Stimulated activated naive B cell treated with anti-CD40 and anti-IgM and Interleukin-4, amounts not matched to agents 10 μg/mL and 1 μg/mL and 100 μg/mL, for 72 hours (primary cell): ENCODE results near the gene HOXD9.
A peak's percentile ranks its signal among the peaks of the same experiment; 100 is the strongest.

Experiments
- ATAC-seq, 2 donors: fragments of 150-1000 bp; cut with Tn5 transposase; replicated peaks; 2 replicates each; pipeline ENCODE4 v1.10.0; 2021; ENCODE audit warnings: moderate library complexity in 1 of 2
- DNase-seq: peaks from one replicate; pipeline ENCODE4 v3.0.0; 2021
- H3K27ac Mint-ChIP-seq: one replicate; pipeline ENCODE4 v1.8.0; 2022; ENCODE audit warnings: mild to moderate bottlenecking, mixed read lengths
- H3K27me3 Mint-ChIP-seq, 2 donors: one replicate each; pipeline ENCODE4 v1.8.0; 2022; ENCODE audit warnings: mixed read lengths in 2 of 2
- H3K36me3 Mint-ChIP-seq, 2 donors: one replicate each; pipeline ENCODE4 v1.8.0; 2022; ENCODE audit warnings: mixed read lengths in 2 of 2, mild to moderate bottlenecking in 1 of 2
- H3K4me1 Mint-ChIP-seq, 2 donors: one replicate each; pipeline ENCODE4 v1.8.0; 2022; ENCODE audit warnings: mixed read lengths in 2 of 2, mild to moderate bottlenecking in 1 of 2
- H3K4me3 Mint-ChIP-seq, 2 donors: one replicate each; pipeline ENCODE4 v1.8.0; 2022; ENCODE audit warnings: mild to moderate bottlenecking in 2 of 2, mixed read lengths in 2 of 2, moderate library complexity in 1 of 2
- H3K9me3 Mint-ChIP-seq, 2 donors: one replicate each; pipeline ENCODE4 v1.8.0; 2022; ENCODE audit warnings: mixed read lengths in 2 of 2, mild to moderate bottlenecking in 1 of 2

Gene HOXD9

GRCh38 chr2:176089843-176090395, 32.6 kb upstream of the HOXD9 start:
- H3K4me1 Mint-ChIP-seq, result peaks cover 10 to 14% of the 10 kb centered on the region in 2 donors
- no peak overlapping the region for H3K4me3 Mint-ChIP-seq
- DNase-seq (no peak), ATAC-seq (no peak)
- H3K9me3 Mint-ChIP-seq, result peaks cover 0 to 10% of the 10 kb centered on the region in 2 donors
- H3K36me3 Mint-ChIP-seq, result peaks cover 4 to 5% of the 10 kb centered on the region in 2 donors
- H3K27ac Mint-ChIP-seq, result no peak overlapping the region
- H3K27me3 Mint-ChIP-seq, result peaks cover 78 to 89% of the 10 kb centered on the region in 2 donors

DNA sequence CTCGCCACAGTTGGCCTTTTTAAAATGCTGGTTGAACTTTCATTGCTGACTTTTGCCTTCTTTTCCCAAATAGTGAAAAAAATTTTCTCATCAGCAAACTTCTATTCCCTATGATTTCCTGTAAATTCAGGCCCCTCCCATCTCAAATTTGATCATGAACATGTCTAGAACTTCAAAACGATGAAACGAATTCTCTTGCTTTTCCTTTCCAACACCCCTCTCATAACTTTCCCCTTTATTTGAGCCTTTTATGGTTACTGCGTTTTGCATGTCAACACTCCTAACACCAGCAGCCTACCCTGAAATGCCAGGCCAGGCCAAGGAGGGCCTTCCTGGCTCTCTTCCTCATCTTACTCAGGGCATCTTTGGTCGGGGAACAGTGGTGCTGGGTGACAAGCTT, 31.7 kb upstream of the HOXD9 start:
- H3K4me3 Mint-ChIP-seq, result no peak overlapping the region
- H3K36me3 Mint-ChIP-seq, result peaks cover 0 to 5% of the 10 kb centered on the region in 2 donors
- peak overlapping the region; percentile 1 for H3K27ac Mint-ChIP-seq
- H3K9me3 Mint-ChIP-seq, result peaks cover 0 to 8% of the 10 kb centered on the region in 2 donors
- DNase-seq (no peak), ATAC-seq (no peak)
- H3K4me1 Mint-ChIP-seq, result peaks cover 8 to 14% of the 10 kb centered on the region in 2 donors
- H3K27me3 Mint-ChIP-seq, result peaks cover 79 to 88% of the 10 kb centered on the region in 2 donors

- Mint-ChIP-seq H3K4me3 (peak overlapping the region; percentile 4 to 60), H3K27ac (peak overlapping the region; percentile 84), H3K9me3 (peaks cover 0 to 8% of the 10 kb centered on the region in 2 donors), H3K4me1 (peaks cover 10 to 16% of the 10 kb centered on the region in 2 donors), H3K27me3 (peaks cover 74 to 86% of the 10 kb centered on the region in 2 donors), H3K36me3 (peaks cover 0 to 5% of the 10 kb centered on the region in 2 donors)
- ATAC-seq, result no peak
- DNase-seq, result no peak
These were observed 30.9 kb upstream of the HOXD9 start for GRCh38 chr2:176091329-176092258.

DNA sequence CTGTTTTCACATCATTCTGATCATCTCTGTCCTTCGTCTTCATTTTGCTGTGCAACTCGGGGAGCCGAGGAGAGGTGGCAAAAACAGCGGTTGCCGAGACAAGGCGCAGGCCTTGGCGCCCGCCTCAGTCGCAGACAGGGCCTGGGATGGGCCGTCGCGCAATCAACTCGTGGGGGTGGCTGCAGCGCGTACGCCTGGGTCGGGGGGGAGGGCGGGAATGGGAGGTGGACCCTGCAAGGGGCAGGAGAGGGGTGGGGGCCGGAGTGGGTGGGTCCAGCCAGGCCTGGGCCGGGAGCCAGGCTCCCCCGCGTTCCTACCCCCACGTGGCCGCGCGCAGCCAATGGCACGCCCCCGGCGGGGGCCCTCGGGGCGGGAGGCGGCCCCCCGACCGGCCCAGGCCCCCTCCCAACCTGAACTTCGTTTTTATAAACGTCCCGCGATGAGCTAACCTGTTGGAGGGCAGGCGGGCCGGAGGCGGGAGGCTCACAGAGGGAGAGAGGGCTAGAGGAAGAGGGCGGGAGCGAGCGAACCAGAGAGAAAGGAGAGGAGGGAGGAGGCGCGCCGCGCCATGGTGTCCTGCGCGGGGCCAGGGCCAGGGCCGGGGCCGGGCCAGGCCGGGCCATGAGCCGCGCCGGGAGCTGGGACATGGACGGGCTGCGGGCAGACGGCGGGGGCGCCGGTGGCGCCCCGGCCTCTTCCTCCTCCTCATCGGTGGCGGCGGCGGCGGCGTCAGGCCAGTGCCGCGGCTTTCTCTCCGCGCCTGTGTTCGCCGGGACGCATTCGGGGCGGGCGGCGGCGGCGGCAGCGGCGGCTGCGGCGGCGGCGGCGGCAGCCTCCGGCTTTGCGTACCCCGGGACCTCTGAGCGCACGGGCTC, 30.0 kb upstream of the HOXD9 start, which contains the start of gene HOXD13:
Gene HOXD13 (plus strand): TSS at position 452 of the 875 bp plus-strand sequence. CDS start 170 bp downstream, at position 622.
- Mint-ChIP-seq H3K4me1 (peaks cover 14 to 25% of the 10 kb centered on the region in 2 donors), H3K4me3 (peak within 1 kb of the TSS; percentile 30 to 66), H3K36me3 (peaks cover 0 to 5% of the 10 kb centered on the region in 2 donors), H3K27me3 (peaks cover 71 to 86% of the 10 kb centered on the region in 2 donors), H3K27ac (peak within 1 kb of the TSS; percentile 84), H3K9me3 (peaks cover 0 to 6% of the 10 kb centered on the region in 2 donors)
- DNase-seq (no peak), ATAC-seq (no peak)

DNA sequence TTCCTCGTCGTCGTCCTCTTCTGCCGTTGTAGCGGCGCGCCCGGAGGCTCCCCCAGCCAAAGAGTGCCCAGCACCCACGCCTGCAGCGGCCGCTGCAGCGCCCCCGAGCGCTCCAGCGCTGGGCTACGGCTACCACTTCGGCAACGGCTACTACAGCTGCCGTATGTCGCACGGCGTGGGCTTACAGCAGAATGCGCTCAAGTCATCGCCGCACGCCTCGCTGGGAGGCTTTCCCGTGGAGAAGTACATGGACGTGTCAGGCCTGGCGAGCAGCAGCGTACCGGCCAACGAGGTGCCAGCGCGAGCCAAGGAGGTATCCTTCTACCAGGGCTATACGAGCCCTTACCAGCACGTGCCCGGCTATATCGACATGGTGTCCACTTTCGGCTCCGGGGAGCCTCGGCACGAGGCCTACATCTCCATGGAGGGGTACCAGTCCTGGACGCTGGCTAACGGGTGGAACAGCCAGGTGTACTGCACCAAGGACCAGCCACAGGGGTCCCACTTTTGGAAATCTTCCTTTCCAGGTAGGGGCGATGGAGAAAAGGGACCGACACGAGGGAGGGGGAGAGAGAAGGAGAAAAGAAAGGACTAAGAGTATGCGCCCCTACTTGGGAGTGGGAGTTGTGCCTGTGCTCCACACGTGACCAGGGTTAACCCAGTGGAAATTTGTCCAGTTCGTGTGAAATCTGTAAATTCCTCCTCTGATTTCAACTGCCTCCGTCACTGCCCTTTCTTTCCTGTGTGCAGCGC, 29.2 kb upstream of the HOXD9 start:
- Mint-ChIP-seq H3K27me3 (peaks cover 71 to 84% of the 10 kb centered on the region in 2 donors), H3K4me3 (peak overlapping the region; percentile 30 to 66), H3K27ac (peak overlapping the region; percentile 84), H3K9me3 (peaks cover 0 to 6% of the 10 kb centered on the region in 2 donors), H3K4me1 (peaks cover 21 to 27% of the 10 kb centered on the region in 2 donors), H3K36me3 (peaks cover 0 to 5% of the 10 kb centered on the region in 2 donors)
- DNase-seq, result no peak
- no peak for ATAC-seq

GRCh38 chr2:176093898-176094249, 28.6 kb upstream of the HOXD9 start:
- Mint-ChIP-seq H3K9me3 (peaks cover 0 to 6% of the 10 kb centered on the region in 2 donors), H3K36me3 (peaks cover 0 to 5% of the 10 kb centered on the region in 2 donors), H3K4me3 (peak overlapping the region in 1 of 2 donors; percentile 19), H3K27me3 (peaks cover 71 to 86% of the 10 kb centered on the region in 2 donors), H3K4me1 (peaks cover 21 to 24% of the 10 kb centered on the region in 2 donors), H3K27ac (peak overlapping the region; percentile 84)
- ATAC-seq (no peak), DNase-seq (no peak)

GRCh38 chr2:176094349-176094748, 28.2 kb upstream of the HOXD9 start:
- Mint-ChIP-seq H3K9me3 (peaks cover 0 to 6% of the 10 kb centered on the region in 2 donors), H3K4me3 (no peak overlapping the region), H3K27ac (no peak overlapping the region), H3K27me3 (peaks cover 69 to 86% of the 10 kb centered on the region in 2 donors), H3K36me3 (peaks cover 0 to 5% of the 10 kb centered on the region in 2 donors), H3K4me1 (peaks cover 21 to 24% of the 10 kb centered on the region in 2 donors)
- no peak for DNase-seq
- ATAC-seq, result no peak

DNA sequence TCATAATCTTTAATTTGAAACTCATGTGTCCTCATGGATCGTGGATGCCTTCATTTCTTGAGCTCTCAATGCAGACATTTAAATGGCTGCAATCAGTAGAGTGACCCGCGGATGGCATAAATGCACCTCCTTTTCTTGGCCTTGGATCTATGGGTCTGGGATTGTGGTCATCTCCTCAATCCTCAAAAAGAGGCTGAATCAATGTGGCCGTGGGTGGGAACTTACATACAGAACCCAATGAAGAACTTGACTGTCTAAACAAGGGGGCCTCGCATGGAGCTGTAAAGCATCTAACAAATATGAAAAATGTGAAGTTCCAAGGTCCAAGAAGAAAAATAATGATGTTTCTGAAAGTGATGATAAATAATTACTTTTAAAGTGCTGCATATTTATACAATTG, 27.1 kb upstream of the HOXD9 start:
- DNase-seq, result no peak
- H3K9me3 Mint-ChIP-seq, result peaks cover 0 to 6% of the 10 kb centered on the region in 2 donors
- no peak for ATAC-seq
- no peak overlapping the region for H3K4me3 Mint-ChIP-seq
- H3K27me3 Mint-ChIP-seq, result peaks cover 69 to 89% of the 10 kb centered on the region in 2 donors
- H3K27ac Mint-ChIP-seq, result no peak overlapping the region
- H3K4me1 Mint-ChIP-seq, result peaks cover 21 to 24% of the 10 kb centered on the region in 2 donors
- H3K36me3 Mint-ChIP-seq, result peaks cover 0 to 5% of the 10 kb centered on the region in 2 donors

DNA sequence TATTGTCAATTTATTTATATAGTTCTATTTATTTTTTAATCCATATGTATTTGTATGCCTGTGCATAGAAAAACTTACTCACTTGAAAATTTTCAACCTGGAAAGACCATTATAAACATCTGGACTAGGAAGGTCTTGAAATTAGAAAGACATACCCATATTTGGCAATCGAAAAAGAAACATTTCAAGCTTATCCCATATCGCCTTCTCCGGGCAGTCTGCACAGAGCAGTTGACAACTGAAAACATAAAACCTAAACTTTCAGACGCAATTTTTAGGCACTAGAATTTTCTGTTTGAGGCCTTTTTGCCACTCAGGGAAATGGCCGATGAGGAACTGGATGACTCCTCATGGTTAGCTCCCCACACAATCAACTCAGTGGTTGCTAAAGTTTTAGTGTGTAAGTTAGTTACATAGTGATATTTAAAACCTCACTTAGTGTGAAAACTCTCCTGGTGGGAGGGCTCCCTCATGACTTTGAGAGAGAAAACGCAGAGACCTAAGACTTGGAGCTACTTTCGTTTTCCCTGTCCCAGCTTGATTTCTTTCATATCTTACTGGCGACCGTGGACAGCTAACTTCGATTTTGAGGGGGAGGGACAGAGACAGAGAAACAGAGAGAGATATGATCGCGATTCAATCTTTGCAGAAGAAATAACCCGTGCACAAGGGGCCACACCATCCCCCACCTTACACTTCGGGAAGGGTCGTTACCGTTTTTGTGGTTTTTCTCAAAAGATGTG, 26.1 kb upstream of the HOXD9 start:
- no peak for DNase-seq
- peaks cover 21 to 24% of the 10 kb centered on the region in 2 donors for H3K4me1 Mint-ChIP-seq
- peaks cover 70 to 90% of the 10 kb centered on the region in 2 donors for H3K27me3 Mint-ChIP-seq
- H3K36me3 Mint-ChIP-seq, result no peaks in the 10 kb centered on the region
- peak overlapping the region; percentile 75 to 76 for H3K4me3 Mint-ChIP-seq
- no peak overlapping the region for H3K27ac Mint-ChIP-seq
- ATAC-seq, result no peak
- H3K9me3 Mint-ChIP-seq, result peaks cover 0 to 3% of the 10 kb centered on the region in 2 donors

DNA sequence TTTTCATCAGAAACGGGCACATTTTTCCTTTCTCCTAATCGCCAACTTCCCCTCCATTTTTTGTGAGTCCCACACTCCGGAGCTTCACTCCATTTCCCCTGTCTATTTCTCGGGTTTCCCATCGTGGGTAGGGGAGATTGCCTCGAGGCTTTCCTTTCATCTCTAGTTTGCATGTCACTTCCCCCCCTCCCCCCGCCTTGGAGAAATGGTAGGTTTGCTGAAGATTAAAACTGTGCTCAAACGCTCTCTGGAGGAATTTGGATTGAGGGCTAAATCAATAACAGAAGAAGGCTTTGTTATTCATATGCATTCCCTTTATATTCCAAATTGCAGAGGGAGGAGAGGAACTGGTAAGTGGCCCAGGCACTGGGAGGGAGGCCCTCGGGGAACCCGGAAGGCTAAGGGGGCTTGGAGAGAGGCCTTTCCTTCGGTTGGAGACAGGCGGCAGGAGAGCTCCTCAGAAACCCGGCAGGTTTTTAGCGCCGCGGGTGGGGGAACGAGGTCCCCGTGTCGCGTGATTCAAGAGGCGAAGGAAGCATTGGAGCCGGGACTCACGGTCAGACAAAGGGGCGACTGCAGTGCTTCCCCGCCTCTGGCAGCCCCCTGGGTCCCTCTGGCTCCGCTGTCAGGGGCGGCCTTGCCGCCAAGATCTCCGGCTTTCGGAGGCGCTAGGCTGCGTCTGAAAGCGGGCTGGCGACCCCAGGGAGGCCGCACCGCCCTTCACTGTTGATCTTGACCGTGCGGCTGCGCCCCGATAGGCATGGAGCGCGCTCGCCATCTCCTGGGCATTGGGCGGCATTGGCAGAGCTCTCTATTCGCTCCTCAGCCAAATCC, 25.3 kb upstream of the HOXD9 start:
- ATAC-seq, result peak; percentile 76 to 78

GRCh38 chr2:176097820-176098365, 24.6 kb upstream of the HOXD9 start:
- peaks cover 15 to 17% of the 10 kb centered on the region in 2 donors for H3K4me1 Mint-ChIP-seq
- H3K36me3 Mint-ChIP-seq, result no peaks in the 10 kb centered on the region
- DNase-seq (no peak), ATAC-seq (no peak)
- H3K9me3 Mint-ChIP-seq, result peaks cover 0 to 3% of the 10 kb centered on the region in 2 donors
- peak overlapping the region; percentile 21 for H3K27ac Mint-ChIP-seq
- peak overlapping the region; percentile 75 to 76 for H3K4me3 Mint-ChIP-seq
- H3K27me3 Mint-ChIP-seq, result peaks cover 76 to 94% of the 10 kb centered on the region in 2 donors

More for the DNA sequence above, 25.3 kb upstream of the HOXD9 start:
- Mint-ChIP-seq H3K27me3 (peaks cover 70 to 90% of the 10 kb centered on the region in 2 donors), H3K4me3 (peak overlapping the region; percentile 75 to 76), H3K27ac (peak overlapping the region; percentile 21), H3K4me1 (peaks cover 15 to 17% of the 10 kb centered on the region in 2 donors), H3K9me3 (peaks cover 0 to 3% of the 10 kb centered on the region in 2 donors), H3K36me3 (no peaks in the 10 kb centered on the region)
- DNase-seq, result peak; percentile 47
